Measurements from ENCODE around the gene HIVEP3. TPM values are rescaled to one million over a fixed set of nuclear protein-coding genes. Genes with fewer than 3 reads are reported as not detected.

The HIVEP3 gene
- total RNA-seq, 1 donor from 2014 or later = 38.9 TPM

DNA sequence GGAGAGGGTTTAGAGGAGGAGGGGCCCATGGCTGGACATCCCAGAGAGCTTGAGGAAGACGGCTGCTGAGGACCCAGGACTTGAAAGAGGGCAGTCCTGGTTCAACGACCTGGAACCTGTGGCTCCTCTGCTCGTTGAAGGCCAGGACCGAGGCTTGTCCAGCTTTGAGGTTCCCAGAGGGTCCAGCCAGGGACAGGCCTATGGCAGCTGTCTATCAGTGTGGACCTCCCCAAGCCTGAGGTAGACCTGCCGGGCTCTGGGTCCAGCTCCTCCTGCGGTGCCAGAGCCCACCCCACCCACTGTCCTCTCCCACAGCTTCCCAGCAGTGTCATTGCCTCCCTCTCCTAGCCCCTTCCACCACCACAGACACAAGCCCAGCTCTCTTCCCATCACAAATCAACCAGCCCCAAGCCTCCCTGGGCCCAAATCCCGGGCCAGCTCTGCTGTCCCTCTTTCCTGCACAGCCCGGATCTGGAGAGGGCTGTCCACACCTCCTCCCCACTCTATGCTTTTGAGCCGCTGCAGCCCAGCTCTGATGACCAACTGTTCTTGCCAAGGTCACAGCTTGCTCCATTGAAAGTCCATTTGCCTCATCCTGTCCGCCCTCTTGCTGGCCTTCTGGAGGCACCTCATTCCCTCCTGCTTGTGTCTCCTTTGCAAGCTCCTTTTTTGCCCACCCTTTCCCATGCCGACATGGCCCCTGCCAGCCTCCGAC lies 385.5 kb downstream of the HIVEP3 start:
- intact Hi-C loops (cut with micrococcal nuclease) = no loop called here

DNA sequence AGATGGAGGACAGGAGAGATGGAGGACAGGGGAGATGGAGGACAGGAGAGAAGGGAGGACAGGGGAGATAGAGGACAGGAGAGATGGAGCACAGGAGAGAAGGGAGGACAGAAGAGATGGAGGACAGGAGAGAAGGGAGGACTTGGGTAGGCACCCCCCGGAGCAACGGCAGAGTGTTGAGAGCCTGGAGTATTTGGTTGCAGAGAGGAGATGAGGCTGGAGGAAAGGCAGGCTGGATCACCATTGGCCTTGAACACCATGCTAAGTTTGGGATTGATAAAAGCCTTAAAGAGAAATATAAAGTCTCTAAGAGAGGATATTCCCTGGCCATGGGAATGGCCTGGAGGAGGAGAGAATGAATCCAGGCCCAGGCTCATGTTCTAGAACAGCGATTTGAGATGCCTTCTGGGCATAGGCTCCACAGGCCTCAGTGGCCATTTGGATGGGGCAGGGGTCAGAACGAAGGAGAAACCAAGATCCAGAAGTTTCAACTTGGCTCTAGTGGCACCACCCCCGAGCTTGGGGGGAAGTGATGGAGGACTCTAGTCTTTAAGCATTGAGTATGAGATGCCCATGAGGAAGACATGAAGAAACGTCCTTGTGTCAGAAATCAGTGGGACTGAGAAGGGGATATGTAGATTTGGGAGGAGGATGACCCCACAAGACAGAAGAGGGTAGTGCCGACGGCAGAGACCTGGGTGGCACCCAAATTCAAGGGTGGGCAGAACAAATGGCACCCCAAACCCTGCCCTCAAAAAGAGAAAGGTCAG lies 386.3 kb downstream of the HIVEP3 start:
- intact Hi-C loops (cut with micrococcal nuclease) = no loop called here

DNA sequence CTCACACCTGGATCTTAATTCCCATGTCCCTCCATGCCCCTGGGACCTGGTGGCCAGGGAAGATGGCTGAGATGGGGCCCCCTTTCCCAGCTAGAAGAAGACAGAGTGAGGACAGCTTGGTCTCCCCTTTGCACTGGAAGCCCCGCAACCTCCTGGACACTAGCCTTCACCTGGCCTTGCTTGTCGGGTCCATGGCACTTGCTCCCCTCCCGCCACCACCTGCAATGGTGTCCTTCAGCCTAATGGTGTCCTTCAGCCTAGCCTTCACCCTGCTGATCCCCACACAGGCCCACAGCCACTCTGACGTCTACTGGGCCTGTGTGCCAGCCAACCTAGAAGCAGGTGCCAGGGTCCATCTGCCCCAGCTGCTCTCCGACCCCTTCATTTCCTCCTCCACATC lies 388.3 kb downstream of the HIVEP3 start:
- intact Hi-C loops (cut with micrococcal nuclease) = no loop called here

GRCh38 chr1:41529621-41530395 lies 388.9 kb downstream of the HIVEP3 start:
- intact Hi-C loops (cut with micrococcal nuclease) = no loop called here

DNA sequence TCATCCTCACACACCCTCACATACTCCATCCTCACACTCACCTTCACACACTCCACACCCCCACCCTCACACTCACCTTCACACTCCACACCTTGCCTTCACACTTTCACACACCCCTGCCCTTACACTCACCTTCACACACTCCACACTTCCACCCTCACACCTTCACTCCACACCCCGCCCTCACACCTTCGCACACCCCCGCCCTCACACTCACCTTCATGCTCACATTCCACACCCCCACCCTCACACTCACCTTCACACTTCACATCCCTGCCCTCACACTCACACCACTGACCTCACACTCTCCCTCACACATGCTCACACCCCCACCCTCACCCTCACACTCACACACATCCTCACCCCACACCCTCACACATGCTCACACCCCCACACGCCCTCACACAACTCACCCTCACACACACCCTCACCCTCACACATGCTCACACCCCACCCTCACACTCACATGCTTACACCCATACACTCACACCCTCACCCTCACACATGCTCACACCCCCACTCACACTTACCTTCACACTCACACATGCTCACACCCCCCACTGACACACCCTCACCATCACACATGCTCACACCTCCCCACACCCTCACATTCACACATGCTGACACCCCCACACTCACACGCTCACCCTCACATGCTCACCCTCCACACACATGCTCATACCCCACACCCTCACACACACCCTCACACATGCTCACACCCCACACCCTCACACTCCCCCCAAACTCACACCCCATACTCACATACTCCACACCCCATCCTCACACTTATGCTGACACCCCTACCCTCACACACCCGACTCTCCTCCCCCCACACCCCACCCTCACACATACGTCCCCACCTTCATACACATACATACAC lies 389.8 kb downstream of the HIVEP3 start:
- intact Hi-C loops (cut with micrococcal nuclease) = no loop called here

DNA sequence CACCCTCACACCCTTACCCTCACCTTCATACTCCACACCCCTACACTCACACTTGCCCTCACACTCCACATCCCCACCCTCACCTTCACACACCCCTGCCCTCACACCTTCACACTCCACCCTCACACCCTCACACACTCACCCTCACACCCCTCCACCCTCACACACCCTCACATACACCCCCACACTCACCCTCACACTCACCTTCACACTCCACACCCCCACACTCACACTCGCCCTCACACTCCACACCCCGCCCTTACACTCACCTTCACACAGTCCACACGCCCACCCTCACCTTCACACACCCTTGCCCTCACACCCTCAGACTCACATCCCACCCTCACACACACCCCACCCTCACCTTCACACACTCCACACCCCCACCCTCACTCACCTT lies 390.6 kb downstream of the HIVEP3 start:
- intact Hi-C loops (cut with micrococcal nuclease) = no loop called here

- intact Hi-C loops (cut with micrococcal nuclease) = no loop called here
These were observed 391.7 kb downstream of the HIVEP3 start for GRCh38 chr1:41526956-41527561.

DNA sequence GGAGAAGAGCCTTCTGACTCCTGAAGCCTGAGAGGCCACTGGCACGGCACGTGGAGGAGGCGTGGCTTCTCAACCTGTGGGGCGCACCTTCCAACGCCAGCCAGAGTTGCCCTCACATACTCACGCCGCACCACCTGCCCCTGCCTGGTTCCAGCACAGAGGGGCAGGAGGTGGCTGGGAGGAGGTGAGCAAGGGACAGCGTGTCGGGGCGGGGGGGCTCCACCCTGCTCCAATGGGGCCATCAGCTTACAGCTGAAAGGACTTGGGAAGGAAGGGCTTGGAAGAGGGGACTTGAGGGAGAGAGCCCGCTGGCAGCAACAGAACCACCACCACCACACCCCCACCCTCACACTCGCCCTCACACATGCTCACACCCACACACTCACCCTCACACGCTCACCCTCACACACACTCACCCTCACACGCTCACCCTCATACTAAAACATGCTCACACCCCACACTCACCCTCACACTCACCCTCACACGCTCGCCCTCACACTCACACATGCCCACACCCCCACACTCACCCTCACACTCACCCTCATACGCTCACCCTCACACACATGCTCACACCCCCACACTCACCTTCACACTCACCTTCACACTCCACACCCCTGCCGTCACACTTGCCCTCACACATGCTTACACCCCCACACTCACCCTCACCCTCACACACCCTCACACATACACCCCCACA lies 392.7 kb downstream of the HIVEP3 start:
- intact Hi-C loops (cut with micrococcal nuclease) = no loop called here

DNA sequence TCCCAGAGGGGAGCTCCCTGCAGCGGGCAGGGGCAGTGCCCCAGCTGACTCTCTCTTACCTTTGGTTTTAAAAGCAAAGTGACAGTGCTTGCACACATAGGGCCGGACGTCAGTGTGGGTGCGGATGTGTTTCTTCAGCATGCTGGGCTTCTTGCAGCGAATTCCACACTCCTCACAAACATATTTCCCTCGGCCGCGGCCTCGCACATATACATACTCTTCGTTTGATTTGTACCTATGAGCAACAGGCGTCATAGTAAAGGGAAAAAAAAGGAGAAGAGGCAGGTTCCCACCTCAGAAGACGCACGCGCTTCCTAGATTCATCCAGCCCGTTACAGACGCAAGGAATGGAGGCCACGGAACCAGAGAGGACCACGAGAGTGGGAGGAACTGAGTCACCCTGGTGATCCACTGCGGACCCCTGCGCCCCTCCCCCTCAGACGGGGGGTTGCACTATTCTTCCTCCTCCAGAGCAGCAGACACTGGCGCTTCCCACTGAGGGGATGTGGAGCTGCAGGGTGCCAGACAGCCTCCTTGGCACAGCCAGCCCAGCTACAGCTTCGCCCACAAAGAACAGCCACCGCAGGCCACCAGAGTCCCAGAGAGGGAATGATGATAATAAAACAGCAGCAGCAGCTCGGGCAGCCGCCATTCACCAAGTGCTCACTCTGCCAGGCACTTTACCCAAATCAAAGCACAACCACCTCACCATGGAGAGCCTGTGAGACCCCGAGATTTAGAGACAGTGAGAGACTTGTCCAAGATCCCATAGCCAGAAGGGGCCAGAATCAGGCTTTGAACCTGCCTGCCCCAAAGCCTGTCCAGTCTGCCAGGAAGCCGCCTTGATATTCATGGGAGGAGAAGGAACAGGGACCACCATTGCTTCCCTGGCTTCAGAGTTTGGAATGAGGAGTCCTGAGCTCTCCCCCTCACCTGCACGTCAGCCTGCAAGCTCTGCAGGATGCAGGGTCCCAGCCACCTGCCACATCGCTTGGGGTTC lies 393.7 kb downstream of the HIVEP3 start:
- intact Hi-C loops (cut with micrococcal nuclease) = no loop called here

GRCh38 chr1:41523949-41524675 lies 394.6 kb downstream of the HIVEP3 start:
- intact Hi-C loops (cut with micrococcal nuclease) = no loop called here

DNA sequence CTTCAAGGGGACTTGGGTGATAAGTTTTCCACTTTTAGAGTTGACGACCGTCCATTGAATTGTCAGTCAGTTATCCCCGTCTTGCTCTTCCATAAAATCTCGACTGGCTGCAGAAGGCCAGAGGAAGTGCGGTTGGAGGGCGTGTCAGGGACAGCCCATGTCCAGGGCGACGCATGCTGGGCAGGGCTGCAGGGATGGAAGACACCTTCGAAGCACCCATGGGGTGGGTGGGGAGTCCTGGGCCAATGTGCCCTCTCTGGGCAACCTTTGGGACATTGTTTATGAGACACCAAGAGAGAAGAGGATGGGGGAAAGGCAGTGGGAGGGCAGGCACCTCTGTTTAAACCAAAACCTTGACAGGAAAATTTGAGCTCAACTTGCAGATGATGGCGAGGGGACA lies 395.7 kb downstream of the HIVEP3 start:
- intact Hi-C loops (cut with micrococcal nuclease) = no loop called here

GRCh38 chr1:41521766-41522165 lies 397.0 kb downstream of the HIVEP3 start:
- intact Hi-C loops (cut with micrococcal nuclease) = no loop called here

GRCh38 chr1:41520951-41521752 lies 397.6 kb downstream of the HIVEP3 start:
- intact Hi-C loops (cut with micrococcal nuclease) = no loop called here

- intact Hi-C loops (cut with micrococcal nuclease) = loop anchor here (5.0 kb wide), 1 partner anchor 513 kb away; no protein-coding TSS in a partner anchor
These were observed 399.1 kb downstream of the HIVEP3 start for GRCh38 chr1:41519667-41520066.

DNA sequence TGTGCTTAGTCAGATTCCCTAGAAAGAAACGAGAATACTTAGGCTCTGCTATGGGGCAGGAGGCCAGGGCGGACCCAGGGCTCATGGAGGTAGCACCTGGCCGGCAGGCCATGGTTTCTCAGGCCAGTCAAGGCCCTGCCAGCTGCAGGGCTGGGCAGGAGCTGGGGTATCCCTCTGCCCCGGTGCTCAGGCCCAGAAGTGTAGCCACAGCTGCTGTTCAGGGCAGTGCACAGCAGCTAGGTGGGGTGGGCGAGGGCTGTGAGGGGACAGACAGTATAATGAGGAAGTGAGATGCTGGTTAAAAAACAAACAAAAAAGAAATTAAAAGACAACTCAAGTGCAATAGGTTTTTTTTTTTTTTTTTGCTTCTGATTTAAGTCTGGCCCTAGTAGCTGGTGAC lies 400.3 kb downstream of the HIVEP3 start:
- intact Hi-C loops (cut with micrococcal nuclease) = loop anchor here (5.0 kb wide), 1 partner anchor 514 kb away; no protein-coding TSS in a partner anchor

GRCh38 chr1:41517062-41517438 lies 401.7 kb downstream of the HIVEP3 start:
- intact Hi-C loops (cut with micrococcal nuclease) = loop anchor here (2.0 to 5.0 kb wide), 2 partner anchors 352 to 515 kb away; no protein-coding TSS in a partner anchor

Measured in T-helper 1 cell treated with Interleukin-12 subunit alpha and Interleukin-12 subunit beta and Interleukin-4 antibody, amounts not matched to agents 30 ng/mL and 1 ng/mL, for 36 hours (primary cell).